ENCODE data around the gene ZNF592. TPM values are rescaled to one million over a fixed set of nuclear protein-coding genes. Genes with fewer than 3 reads are reported as not detected.

Gene ZNF592
- total and polyA plus RNA-seq, 2 of the 13 experiments (the other 11 are each of a cell fraction or from before 2014, with no cell fraction given): 8.2 to 9.8 TPM

DNA sequence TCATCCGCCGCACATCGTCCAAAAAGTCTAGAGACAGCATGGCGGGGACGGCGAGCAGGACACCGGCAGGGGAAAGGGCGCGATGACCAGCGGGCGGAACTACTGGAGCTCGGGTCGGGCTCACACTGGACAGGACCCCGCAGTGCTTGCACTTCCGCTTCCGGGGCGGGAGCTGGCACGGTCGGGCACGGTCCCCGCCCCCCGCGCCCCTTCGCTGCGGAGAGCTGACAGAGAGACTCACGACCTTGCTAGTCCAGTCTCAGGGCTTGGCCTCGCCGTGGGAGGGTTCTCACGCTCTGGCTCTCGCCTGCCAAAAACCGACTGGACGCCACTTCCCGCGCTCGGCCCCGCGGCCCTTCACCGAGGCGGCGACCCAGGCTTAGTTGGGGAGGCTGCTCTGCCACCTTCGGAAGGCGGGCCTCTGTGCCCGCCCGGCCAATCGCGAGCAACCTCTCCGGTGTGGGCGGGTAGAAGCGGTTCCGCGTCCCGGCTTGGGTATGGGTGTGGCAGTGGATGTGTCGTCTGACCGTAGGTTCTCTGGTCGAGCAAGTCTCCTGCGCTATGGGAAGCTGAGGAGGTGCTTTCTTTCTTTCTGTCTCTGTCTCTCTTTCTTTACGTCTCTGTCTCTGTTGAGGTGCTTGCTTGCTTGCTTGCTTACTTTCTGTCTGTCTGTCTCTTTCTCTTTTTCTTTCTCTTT lies 32.2 kb upstream of the ZNF592 start, which contains the start of gene SEC11A (continued):
- TF ChIP-seq TCF12 (IDR thresholded peaks at IDR 0.05) (no peak), TCF12 (CRISPR knock-in tag; IDR thresholded peaks at IDR 0.05) (peak; percentile 75), ZNF142 (CRISPR knock-in tag; IDR thresholded peaks at IDR 0.05) (peak; percentile 44; the same call in 1 of the 2 replicates), ESRRA (CRISPR knock-in tag; IDR thresholded peaks at IDR 0.05; ENCODE audit: low read depth) (peak; percentile 63; the same call in 1 of the 2 replicates), ZC3H4 (CRISPR knock-in tag; IDR thresholded peaks at IDR 0.05; ENCODE audit: borderline replicate concordance) (peak; percentile 36; the same call in 1 of the 2 replicates), HNRNPLL (IDR thresholded peaks at IDR 0.05; ENCODE audit: low read depth, low read length, poor library complexity, severe bottlenecking) (peak; percentile 65), SOX13 (IDR thresholded peaks at IDR 0.05) (0 out of 2 replicates have a peak, but pooled peaks have one; percentile 18), SOX13 (CRISPR knock-in tag; conservative IDR thresholded peaks at IDR 0.05 in 1 of 2, IDR thresholded peaks at IDR 0.05 in 1 of 2) (peak in 1 of 2 experiments; percentile 31; a peak in 2 of 4 replicates), ZSCAN20 (CRISPR knock-in tag; IDR thresholded peaks at IDR 0.05; ENCODE audit: borderline replicate concordance) (no peak), ZNF441 (CRISPR knock-in tag; IDR thresholded peaks at IDR 0.05; ENCODE audit: borderline replicate concordance) (peak; percentile 54; the same call in 1 of the 2 replicates), ZNF30 (CRISPR knock-in tag; IDR thresholded peaks at IDR 0.05) (no peak), EED (CRISPR knock-in tag; IDR thresholded peaks at IDR 0.05) (peak; percentile 75), PAWR (CRISPR knock-in tag; IDR thresholded peaks at IDR 0.05; ENCODE audit: borderline replicate concordance) (no peak), CCAR2 (optimal IDR thresholded peaks at IDR 0.05; ENCODE audit: low read depth, low read length) (no peak), SYNCRIP (IDR thresholded peaks at IDR 0.05; ENCODE audit: insufficient read depth, low read depth, low read length) (no peak), ZNF232 (CRISPR knock-in tag; IDR thresholded peaks at IDR 0.05; ENCODE audit: borderline replicate concordance) (peak; percentile 90), CREB1 (IDR thresholded peaks at IDR 0.05) (peak; percentile 50; the same call in 1 of the 2 replicates), CREB1 (CRISPR knock-in tag; IDR thresholded peaks at IDR 0.05) (no peak), RBAK (CRISPR knock-in tag; IDR thresholded peaks at IDR 0.05) (no peak), POLR2AphosphoS2 (IDR thresholded peaks at IDR 0.05; ENCODE audit: low read depth, low read length) (no peak), GPN1 (CRISPR knock-in tag; IDR thresholded peaks at IDR 0.05; ENCODE audit: borderline replicate concordance) (no peak), EEA1 (CRISPR knock-in tag; IDR thresholded peaks at IDR 0.05; ENCODE audit: borderline replicate concordance) (0 out of 2 replicates have a peak, but pooled peaks have one; percentile 16), BCL6 (CRISPR knock-in tag; IDR thresholded peaks at IDR 0.05) (0 out of 2 replicates have a peak, but pooled peaks have one; percentile 4)
- TF ChIP-seq, protein P1, sequence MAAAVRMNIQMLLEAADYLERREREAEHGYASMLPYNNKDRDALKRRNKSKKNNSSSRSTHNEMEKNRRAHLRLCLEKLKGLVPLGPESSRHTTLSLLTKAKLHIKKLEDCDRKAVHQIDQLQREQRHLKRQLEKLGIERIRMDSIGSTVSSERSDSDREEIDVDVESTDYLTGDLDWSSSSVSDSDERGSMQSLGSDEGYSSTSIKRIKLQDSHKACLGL (CRISPR knock-in tag; IDR thresholded peaks at IDR 0.05): peak; percentile 82
